A172 (cell line): ENCODE data around the gene LRFN4. TPM values are rescaled to one million over a fixed set of nuclear protein-coding genes. Genes with fewer than 3 reads are reported as not detected.

Source experiments
- DNase-seq: peaks from one replicate; pipeline ENCODE4 v3.0.0-alpha.2; 2015; ENCODE audit warnings: low spot score
- total RNA-seq: library from RNA; depleted of rRNA; stranded (reverse); fragments of >200 nt; shearing (Covaris generic); gene quantifications from 2 replicates; pipeline ENCODE4 v1.2.3, GENCODE V29; 2014

LRFN4 gene
- total RNA-seq, 1 experiment from 2014 or later = 63.3 TPM

DNA sequence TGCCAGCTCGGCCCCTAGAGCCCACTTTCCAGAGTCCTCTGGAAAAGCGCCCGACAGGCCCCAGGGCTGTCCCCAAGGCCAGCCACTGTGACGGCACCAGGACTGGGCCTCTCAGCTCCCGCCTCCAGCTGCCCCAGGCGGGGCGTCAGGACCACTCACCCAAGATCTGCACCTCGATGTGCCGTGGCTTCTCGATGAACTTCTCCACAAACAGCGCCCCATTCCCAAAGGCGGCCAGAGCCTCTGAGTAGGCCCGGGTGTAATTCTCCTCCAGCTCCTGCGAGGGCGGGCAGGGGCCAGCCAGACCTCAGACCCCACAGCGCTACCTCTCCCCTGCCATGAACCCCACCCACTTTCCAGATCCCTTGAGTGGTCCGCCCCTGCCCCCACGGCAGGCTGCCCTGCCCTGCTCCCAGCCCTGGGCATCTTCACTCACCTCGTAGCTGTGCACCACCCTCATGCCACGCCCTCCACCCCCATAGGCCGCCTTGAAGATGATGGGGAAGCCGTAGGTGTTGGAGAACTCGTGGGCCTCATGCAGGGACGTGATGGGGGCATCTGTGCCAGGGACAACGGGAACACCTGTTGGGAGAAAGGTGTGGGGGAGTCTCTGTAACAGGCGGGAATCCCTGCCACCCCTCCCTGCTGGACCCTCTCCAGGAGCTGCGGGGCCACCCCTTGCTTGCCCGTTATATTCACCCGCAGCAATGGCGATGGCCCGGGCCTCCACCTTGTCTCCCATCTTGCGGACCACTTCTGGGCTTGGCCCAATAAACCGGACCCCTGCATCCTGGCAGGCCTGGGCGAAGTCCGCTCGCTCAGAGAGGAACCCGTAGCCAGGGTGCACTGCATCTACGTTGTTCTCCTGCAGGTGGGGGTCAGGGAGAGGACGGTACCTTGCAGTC, 14.0 kb downstream of the LRFN4 start:
- DNase-seq = no peak

DNA sequence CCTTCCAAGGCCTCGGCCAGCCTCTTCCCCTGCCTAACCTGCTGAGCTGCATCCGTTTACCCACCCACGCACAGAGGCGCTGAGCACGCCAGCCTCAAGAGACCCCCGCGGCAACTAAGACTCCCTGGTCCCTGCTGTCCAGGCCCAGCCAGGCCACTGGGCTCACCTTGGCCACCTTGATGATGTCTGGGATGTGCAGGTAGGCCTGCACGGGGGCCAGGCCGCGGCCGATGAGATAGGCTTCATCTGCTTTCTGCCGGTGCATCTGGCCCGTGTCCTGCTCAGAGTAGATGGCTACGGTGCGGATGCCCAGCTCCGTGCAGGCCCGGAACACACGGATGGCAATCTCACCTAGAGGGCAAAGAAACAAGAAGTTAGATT, 14.6 kb downstream of the LRFN4 start:
- no peak for DNase-seq

DNA sequence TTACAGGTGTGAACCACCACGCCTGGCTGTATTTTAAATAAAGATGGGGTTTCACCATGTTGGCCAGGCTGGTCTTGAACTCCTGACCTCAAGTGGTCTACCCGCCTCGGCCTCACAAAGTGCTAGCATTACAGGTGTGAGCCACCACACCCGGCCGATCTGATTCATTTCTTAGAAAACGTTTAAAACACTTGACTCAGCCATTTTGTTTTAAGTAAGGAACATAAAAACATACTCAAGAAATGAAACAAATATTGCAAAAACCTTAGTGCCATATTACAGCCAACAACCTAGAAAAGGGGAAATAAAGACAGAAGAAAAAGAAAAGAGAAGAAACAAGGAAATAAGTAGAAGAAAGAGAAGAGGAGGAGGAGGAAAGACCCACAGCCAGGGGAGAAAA, 17.4 kb downstream of the LRFN4 start:
- no peak for DNase-seq

DNA sequence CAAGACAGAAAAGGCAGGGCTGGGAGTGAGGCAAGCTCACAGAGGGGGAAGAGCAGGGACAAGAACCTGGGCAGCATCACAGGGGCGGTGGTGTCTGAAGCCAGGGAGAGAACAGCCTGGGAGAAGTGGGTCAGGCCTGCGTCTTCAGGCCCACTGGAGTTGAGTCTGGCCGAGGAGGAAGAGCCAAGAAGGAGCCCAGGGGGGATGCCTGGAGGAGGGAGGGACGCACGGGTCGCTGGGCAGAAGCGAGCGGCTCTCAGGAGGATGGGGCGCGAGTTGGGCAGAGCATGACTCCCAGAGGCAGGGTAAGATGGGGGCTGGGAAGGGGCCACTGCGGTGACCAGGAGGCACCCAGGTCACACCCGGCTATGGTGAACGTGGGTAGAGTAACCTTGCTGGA, 18.5 kb downstream of the LRFN4 start:
- DNase-seq = no peak

DNA sequence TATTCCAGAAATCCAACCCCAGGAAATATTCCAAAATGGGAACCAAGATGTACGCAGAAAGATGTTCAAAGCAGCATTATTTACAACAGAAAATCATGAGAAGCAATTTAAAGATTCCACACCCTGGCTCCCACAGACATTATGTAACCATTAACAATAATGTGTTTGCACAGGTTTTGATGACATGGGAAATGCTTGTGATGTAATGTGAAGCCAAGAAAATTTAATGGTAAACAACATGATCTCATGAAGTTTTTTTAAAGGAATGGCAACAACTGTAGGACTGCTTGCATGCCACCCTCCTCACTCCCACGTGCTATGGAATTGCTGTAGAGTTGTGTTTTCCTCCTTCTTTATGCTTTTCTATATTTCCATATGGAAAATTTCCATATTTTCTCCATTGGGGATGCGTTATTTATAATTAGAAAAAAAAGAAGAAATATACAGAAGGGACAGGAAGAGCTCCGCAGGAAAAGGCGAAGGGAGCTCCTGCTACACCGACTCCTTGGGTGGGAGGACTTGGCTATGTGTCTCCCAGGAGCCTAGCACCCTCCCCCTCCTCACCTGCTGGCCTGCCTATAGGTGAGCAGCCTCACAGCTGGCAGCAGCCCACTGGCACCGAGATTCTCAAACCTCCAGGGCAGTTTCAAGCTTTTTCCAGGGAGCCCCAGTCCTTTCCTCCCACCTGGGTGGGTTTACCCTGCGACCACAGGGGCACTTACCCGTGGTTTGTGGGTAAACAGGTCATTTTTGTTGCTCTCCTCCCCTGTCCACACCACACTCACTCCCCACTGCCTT, 20.9 kb downstream of the LRFN4 start:
- DNase-seq = no peak

DNA sequence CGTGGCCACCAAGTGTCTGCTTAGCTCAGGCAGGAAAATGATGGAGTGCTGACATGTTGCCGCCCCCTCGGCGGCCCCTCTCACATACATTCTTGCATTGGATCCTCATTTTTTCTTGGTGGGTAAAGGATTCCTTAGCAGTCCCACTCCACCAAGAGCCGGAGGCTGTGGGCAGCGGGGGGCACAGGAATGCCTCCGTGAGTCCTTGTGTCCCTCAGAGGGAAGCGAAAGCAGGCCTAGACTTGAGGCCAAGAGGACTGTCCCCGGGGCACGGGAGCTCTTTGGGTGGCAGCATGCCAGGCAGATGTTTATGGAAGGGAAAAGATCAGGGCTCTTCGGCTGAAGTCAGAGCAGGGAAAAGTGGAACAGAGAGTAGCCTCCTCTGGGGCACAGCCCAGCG, 21.6 kb downstream of the LRFN4 start:
- no peak for DNase-seq

DNA sequence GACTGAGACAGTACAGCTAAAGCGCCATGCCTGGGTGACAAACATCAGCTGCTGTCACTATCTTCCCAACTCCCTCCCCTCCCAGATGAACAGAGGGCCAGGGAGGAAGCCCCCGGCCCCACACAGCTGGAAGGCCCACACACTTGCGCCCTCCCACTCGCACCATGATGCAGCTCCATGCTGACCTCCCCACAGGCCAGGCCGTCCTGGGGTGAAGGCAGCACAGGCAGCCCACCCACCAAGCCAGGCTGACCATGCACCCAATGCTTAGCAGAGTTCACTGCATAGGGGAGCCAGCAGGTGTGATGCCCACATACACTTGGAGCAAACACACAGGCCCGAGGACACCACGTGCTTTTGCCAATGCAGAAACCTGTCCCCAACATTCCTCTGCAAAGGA, 22.1 kb downstream of the LRFN4 start:
- no peak for DNase-seq

DNA sequence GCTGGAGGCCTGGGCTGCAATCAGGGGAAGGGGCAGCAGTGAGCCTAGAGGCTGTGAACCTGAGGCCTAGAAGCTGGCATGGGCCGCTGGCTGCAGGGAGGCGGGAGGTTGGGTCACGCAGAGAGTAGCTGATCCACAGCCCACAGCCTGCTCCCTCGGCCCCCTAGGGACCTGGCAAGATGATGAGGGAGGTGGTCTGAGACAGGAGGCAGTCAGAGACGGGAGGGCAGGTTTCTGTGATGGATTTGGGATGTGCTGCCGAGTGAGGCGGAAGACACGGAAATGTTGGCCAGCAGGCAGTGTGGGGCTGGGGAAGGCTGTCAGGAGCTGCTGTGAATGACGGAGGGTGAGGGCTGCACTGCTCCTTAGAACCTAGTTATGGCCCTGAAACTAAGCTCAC, 22.7 kb downstream of the LRFN4 start:
- DNase-seq = no peak

DNA sequence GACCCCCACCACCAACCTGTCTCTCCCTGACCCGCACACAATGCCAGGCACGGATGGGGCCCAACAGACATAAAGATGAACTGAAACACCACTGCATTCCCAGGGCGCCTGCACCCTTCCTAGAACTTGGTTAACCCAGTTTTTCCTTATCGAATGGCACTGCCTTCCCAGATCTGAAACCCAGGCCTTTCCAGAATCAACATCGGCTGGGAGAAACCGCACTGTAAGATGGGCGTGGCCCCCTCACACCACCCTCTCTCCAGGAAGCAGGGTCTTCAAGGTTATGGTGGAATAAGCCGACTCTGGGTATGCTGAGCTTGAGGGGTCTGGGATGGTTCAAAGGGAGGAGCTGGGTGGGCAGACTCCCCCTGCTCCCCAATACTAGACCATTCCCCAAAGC, 23.1 kb downstream of the LRFN4 start:
- DNase-seq = no peak

DNA sequence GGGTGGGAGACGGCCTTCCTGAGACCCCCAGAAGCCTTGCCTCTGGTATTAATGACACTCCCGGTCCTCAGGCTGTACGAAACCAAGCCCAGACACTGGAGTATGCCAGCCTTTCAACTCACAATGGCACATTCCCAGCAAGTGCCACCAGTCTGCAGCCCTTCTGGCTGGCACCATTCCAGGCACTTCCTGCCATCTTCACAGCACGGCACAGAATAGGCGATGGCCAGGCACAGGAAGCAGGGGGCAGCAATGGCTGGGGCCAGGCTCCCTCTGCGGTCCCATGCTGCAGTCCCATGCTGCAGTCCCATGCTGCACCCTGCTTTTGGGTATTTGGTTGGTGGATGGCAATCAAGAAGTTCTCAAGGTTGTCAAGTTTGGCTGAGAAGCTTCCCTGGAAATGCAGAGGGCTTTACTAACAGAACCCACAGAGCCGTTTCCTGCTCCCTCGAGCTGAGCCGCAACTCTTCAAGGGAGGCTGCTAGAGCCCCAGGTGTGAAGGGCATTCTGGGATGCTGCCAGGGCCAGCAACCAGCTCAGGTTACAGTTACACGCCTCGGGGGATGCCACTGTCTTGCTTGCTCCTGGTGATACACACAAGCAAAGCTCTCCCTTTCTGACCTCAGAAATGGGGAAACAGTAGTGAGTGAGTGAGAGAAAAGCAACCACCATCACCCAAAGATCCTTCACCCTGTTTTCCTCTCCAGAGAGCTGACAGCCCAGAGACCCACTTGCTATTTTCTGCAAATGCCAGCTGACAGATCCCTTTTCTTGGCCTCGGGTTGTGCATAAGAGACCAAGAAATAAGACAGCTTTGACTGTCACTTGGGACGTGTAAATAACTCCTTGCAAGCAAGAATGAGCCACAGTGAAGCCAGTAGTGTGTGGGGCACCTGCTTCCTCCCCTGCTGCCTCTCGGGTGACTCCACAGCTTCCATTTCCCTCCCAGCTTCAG, 23.9 kb downstream of the LRFN4 start:
- no peak for DNase-seq

DNA sequence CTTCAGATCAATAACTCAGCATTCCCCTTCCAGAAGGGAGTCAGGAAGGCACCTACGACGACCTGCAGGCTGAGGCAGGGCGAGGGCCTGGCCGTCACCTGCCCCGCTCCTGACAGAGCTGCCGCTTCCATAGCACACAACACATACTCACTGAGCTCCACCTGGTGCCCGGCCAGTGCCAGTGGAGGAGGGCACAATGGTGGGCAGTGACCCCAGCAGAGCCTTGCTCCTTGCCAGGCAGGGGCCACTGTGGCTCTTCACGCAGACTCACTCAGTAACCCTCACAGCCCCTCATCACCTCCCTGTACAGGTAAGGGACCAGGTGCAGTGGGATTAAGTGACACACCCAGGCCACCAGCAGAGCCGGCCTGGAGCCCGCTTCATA, 24.6 kb downstream of the LRFN4 start:
- no peak for DNase-seq

DNA sequence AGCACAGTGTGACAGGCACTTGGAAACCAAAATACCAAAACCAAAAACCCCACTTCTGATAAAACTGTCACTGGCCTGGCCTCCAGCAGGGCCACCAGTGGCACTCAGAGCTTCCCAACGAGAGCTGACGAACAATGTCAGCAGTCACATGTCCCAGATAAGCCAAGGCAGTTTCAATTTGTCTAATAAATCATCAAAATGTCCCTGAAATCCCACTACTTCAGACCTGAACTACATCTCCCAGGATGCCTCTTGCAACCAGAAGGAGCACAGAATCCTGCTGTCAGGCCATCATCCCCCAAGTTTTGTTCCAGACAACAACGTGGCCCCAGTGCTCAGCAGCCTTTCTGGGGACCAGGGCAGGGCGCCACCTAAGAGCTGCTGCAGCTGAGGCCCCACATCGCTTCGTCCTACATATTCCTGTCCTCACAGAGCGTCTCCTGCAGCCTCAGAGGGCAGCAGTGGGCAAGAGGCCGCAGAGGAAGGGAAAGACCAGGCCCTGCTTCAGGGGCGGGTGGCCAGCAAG, 25.1 kb downstream of the LRFN4 start:
- DNase-seq = no peak

DNA sequence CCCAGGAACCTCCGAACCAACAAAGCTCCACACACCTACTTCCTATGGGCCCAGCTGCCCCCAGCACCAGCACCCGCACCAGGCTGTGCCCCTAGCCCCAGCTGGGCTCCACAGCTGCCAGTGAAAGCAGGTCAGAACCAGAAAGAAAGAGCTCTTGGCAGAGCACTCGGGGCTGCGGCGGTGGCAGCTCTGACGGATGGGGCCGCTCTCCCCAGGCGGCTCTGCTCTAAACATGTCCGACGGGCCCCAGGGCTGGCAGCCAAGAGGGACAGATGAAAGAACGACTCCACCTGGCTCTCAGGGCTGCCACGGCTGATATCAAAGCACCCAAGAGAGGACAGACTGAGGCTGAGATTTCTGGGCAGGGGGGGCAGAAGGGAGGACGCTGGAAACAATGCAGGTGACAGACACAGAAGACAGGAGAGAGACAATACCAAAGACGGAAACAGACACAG, 25.7 kb downstream of the LRFN4 start:
- no peak for DNase-seq

DNA sequence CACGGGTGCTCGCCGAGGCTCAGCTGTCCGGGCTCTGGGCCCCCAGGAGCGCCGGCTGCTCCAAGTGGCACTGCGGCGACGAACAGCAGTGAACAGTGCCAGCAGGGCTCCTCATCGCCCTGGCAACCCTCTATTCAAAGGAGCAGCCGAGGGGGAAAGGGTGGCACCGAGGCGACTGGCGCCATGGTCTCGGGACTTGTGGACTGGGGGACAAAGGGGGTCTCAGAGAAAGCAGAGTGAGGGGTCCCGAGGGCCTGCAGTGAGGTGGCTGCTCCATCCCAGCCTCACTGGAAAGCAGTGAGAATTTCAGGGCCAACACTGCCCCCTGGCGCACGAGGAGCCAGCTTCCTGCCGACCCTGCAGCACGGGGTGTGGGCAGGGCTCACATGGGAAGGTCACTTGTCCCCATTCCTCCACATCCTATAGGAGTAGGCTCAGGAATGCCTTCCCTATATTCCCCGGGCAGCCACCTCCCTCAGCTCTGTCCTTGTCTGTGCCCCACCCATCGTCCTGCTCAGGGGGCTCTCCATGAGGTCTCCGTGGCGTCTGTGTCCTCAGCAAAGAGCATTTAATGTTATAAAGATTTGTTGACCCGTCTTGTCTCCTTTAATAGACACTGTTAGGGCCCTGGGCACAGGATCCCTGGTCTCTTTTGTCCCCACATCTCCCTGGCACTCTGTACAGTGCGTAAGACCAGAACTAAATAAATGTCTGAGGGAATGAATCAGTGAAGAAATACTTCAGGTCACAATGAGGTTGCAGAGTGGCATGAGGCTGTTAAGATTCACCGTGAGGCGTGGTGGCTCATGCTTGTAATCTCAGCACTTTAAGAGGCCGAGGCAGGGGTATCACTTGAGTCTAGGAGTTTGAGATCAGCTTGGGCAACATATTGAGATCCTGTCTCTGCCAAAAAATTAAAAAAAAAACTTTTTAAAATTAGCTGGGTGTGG, 26.4 kb downstream of the LRFN4 start:
- DNase-seq = peak; percentile 82

DNA sequence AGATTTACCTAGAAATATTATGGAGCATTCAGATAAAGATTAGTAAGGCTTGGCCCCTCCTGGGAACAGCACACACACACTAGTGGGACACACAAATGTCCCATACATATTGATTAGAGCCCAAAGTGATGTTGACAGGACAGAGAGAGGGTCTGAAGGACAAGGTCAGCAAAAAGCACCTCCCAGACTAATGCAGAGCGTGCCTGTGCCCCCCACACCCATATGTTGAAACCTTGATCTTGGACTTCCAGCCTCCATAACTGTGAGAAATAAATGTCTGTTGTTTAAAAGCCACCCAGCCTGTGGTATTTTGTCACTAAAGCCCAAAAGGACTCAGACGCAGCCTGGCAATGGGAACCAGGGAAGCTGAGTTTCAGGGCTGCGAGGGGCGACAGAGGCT, 27.6 kb downstream of the LRFN4 start:
- DNase-seq = no peak

DNA sequence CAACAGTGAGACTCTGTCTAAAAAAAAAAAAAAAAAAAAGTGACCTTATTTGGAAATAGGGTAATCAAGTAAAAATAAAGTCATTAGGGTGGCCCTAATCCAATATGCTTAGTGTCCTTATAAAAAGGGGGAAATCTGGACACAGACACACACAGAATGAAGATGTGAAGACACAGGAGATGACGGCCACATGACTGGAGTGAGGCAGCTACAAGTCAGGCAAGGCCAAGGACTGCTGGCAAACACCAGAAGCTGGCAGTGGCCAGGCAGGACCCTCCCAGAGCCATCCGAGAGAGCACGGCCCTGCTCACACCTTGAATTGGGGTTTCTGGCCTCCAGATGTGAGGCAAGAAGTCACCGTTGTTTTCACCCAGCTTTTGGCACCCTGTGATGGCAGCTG, 28.6 kb downstream of the LRFN4 start:
- DNase-seq = no peak

DNA sequence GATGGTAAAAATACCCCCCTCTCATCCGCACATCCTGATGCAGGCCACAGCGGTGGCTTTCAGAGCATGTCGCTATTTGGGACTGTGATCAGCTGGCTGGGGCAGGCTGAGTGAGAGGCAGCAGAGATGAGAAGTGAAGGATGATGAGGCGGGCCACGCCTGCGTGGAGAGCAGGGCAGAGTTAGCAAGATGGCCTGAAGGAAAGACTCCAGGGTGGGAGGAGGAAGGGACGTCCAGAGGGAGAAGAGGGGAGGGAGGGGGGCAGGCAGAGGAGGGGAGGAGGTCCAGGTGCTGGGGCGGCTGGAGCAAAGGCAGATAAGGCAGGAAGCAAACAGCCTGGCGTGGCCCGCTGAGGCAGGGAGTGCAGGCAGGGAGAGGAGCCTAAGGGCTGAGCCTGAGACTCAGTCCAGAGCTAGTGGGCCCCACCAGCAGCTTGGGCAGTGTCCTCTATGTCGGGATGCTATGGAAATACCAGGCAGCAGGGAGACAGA, 29.1 kb downstream of the LRFN4 start:
- no peak for DNase-seq

DNA sequence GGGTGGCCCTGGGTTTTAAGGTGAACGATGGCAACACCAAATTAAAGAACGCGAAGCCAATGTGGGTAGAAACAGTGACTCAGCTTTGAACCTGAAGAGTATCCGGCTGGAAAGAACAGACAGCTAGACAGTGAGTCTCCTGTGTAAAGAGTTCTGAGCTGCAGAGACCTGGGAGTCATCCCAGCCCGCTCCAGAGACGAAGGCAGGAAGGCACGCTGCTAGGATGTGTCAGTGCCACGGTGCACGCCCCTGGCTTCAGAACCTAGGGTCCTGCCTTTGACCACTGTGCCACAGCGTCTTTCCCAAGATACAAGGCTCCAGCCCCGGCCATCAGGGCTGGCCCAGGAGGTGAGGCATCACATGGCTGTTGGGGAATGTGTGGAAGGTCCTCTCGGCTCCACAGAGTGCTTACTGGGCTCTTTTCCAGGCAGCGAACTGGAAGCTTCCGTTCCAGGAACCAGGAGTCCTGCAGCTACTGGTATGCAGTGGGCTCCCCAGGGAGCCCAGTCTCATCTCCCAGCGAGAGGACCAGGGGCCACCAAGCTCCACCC, 29.9 kb downstream of the LRFN4 start:
- peak; percentile 90 for DNase-seq

DNA sequence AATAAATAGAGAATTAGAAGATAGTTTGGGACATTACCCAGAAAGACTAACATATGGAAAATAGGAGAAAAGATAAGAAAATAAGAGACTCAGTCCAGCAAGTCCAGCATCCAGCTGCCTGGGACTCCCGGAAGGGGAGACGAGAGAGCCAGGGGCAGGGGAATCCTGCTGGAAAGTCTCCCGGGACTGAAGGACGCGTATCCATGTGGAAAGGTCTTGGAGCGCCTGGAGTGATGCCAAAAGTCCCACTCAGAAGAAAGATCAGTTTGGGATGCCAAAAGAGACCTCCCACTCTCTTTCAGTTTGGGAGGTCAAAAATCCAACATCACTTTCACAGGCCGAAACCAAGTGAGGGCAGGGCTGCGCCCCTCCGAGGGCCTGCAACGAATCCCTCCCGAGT, 30.7 kb downstream of the LRFN4 start:
- DNase-seq = no peak

DNA sequence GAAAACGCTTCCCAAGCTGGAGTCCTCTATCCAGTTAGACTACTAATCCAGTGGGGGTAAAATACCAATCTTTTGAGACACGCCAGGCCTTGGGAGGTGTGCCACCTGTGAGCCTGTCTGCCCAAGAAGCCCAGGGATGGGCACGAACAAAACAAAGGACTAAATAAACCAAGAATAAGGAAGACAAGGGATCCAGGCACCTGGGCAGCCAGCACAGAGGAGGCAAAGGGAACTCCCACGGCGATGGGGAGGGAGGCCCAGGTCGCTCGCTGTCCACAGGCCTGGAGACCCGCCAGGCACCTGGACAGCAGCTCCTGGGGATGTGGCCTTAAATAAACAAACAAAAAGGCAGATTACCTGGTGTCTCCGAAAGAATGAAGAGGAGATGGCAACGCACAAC, 31.4 kb downstream of the LRFN4 start:
- DNase-seq = no peak
